ENCODE results near the gene TIMM44. TPM values are rescaled to one million over a fixed set of nuclear protein-coding genes. Genes with fewer than 3 reads are reported as not detected.

TIMM44 gene
- total and polyA plus RNA-seq, 10 donors = 33.2 to 94.9 (median 64.7) TPM

- H3K4me1 ChIP-seq = peaks cover 0 to 18% (median 9%) of the 10 kb centered on the region in 6 donors
- no peak for TF ChIP-seq CTCF (IDR thresholded peaks at IDR 0.05 in 8 of 11, conservative IDR thresholded peaks at IDR 0.05 in 3 of 11)
- TF ChIP-seq POLR2AphosphoS5 (IDR thresholded peaks at IDR 0.05) = peak in 2 of 3 donors; percentile 43 to 49
- no peak overlapping the region for H3K4me3 ChIP-seq
- H3K27me3 ChIP-seq (replicated peaks in 1 of 7) = no peaks in the 10 kb centered on the region
- peak; percentile 74 for DNase-seq
- H3K27ac ChIP-seq = peak overlapping the region in 3 of 8 donors; percentile 31 to 50 (median 41)
- peaks cover 0 to 99% (median 66%) of the 10 kb centered on the region in 6 donors for H3K36me3 ChIP-seq
- no peaks in the 10 kb centered on the region for H3K9me3 ChIP-seq
- intact Hi-C loops (cut with DNase I; ENCODE audit: low total_unique reads) = no loop called here
- whole genome bisulfite sequencing, 5 donors = 71 to 76% (median 74%) methylated on average over 14 to 35 of the region's 35 CpGs
Measured at GRCh38 chr19:7971553-7972520, 28.4 kb upstream of the TIMM44 start.

- TF ChIP-seq POLR2AphosphoS5 (IDR thresholded peaks at IDR 0.05) = no peak
- TF ChIP-seq POLR2A (IDR thresholded peaks at IDR 0.05) = no peak
- TF ChIP-seq CTCF (IDR thresholded peaks at IDR 0.05 in 8 of 11, conservative IDR thresholded peaks at IDR 0.05 in 3 of 11) = peak; percentile 42 to 75 (median 60)
- no peaks in the 10 kb centered on the region for H3K9me3 ChIP-seq
- H3K27ac ChIP-seq = peak overlapping the region in 3 of 8 donors; percentile 31 to 50 (median 41)
- intact Hi-C loops (cut with DNase I; ENCODE audit: low total_unique reads) = no loop called here
- H3K4me1 ChIP-seq = peaks cover 0 to 22% (median 10%) of the 10 kb centered on the region in 6 donors
- H3K36me3 ChIP-seq = peaks cover 0 to 100% (median 74%) of the 10 kb centered on the region in 6 donors
- H3K27me3 ChIP-seq (replicated peaks in 1 of 7) = no peaks in the 10 kb centered on the region
- peak; percentile 57 for DNase-seq
- 51 to 79% (median 73%) methylated on average over 11 to 12 of the region's 12 CpGs for WGBS, 5 donors
- no peak overlapping the region for H3K4me3 ChIP-seq
Measured at GRCh38 chr19:7970716-7971448, 27.4 kb upstream of the TIMM44 start.

GRCh38 chr19:7969555-7969939 lies 26.1 kb upstream of the TIMM44 start:
- Histone ChIP-seq H3K27ac (no peak overlapping the region), H3K36me3 (peaks cover 0 to 100% (median 77%) of the 10 kb centered on the region in 6 donors), H3K27me3 (replicated peaks in 1 of 7) (no peaks in the 10 kb centered on the region), H3K4me3 (no peak overlapping the region), H3K9me3 (no peaks in the 10 kb centered on the region), H3K4me1 (peaks cover 0 to 23% (median 10%) of the 10 kb centered on the region in 6 donors)
- intact Hi-C loops (cut with DNase I; ENCODE audit: low total_unique reads) = no loop called here
- TF ChIP-seq POLR2AphosphoS5 (IDR thresholded peaks at IDR 0.05) = no peak
- no peak for TF ChIP-seq POLR2A (IDR thresholded peaks at IDR 0.05)
- TF ChIP-seq CTCF (IDR thresholded peaks at IDR 0.05 in 8 of 11, conservative IDR thresholded peaks at IDR 0.05 in 3 of 11) = no peak
- DNase-seq = no peak
- 91 to 96% (median 94%) methylated on average over 11 of the region's 11 CpGs for WGBS, 5 donors
